GM12878 (cell line): Measurements from ENCODE around the gene AHCYL2. TPM values are rescaled to one million over a fixed set of nuclear protein-coding genes. Genes with fewer than 3 reads are reported as not detected.

Source experiments
- ATAC-seq: fragments of 200-7000 bp; cut with Tn5 transposase; 3 replicates; pipeline ENCODE4 v1.9.1; 2020; ENCODE audit warnings: mild to moderate bottlenecking, moderate library complexity
- BruUV-seq: library from RNA; stranded (reverse); fragments of 400-500 nt; replicated peaks from 2 replicates; lab custom pipeline; 2021; lab: Mats Ljungman, UMichigan
- CTCF ChIA-PET: fragments of 300-600 bp; sonication (Branson Sonifier 250); formaldehyde crosslinking; extraction: SDS; loops from one replicate; lab custom pipeline; 2021; ENCODE audit warnings: inconsistent platforms; lab: Yijun Ruan, JAX
- POLR2A ChIA-PET: fragments of 350-600 bp; formaldehyde crosslinking; extraction: SDS; loops from one replicate; lab custom pipeline; 2021; ENCODE audit warnings: inconsistent platforms; lab: Charles Lee
- RAD21 ChIA-PET: fragments of 300-600 bp; sonication (Branson Sonifier 250); formaldehyde crosslinking; loops from one replicate; lab custom pipeline; 2023; ENCODE audit warnings: antibody characterized with exemption; ENCODE audit not compliant: unreplicated experiment; lab: Charles Lee
- SMC1A ChIA-PET: fragments of 300-600 bp; sonication (Branson Sonifier 250); formaldehyde crosslinking; loops from one replicate; lab custom pipeline; 2023; ENCODE audit not compliant: unreplicated experiment, uncharacterized antibody; lab: Charles Lee
- DNase-seq: peaks from one replicate; pipeline ENCODE4 v3.0.0-alpha.2; 2011; ENCODE audit warnings: low read depth, low spot score
- FAIRE-seq: peaks from 3 replicates; lab custom pipeline; 2011; peaks lifted over from hg19 to GRCh38; lab: Jason Lieb, UNC
- H2AFZ ChIP-seq: 2 replicates; pipeline ENCODE4 v1.6.0; 2011; ENCODE audit warnings: low read depth, low read length, control low read depth; ENCODE audit not compliant: control insufficient read depth
- H3K27ac ChIP-seq: 2 replicates; pipeline ENCODE4 v1.5.1; 2011; ENCODE audit warnings: control low read depth; ENCODE audit not compliant: control insufficient read depth, insufficient read depth
- H3K27me3 ChIP-seq, 2 experiments: replicated peaks in 1 of 2; 2 replicates each; pipeline versions ENCODE4 v1.6.0 to v1.6.1; 2011; ENCODE audit warnings: low read length in 1 of 2; ENCODE audit not compliant: control insufficient read depth in 2 of 2, insufficient read depth in 2 of 2
- H3K36me3 ChIP-seq, 2 experiments: 2 replicates each; pipeline ENCODE4 v1.5.1; 2011; ENCODE audit warnings: low read length in 1 of 2; ENCODE audit not compliant: control insufficient read depth in 2 of 2, insufficient read depth in 2 of 2
- H3K4me1 ChIP-seq: 2 replicates; pipeline ENCODE4 v1.6.1; 2011; ENCODE audit warnings: mild to moderate bottlenecking, low read length, moderate library complexity, mixed read lengths; ENCODE audit not compliant: control insufficient read depth, insufficient read depth
- H3K4me2 ChIP-seq: 2 replicates; pipeline ENCODE4 v1.6.0; 2011; ENCODE audit warnings: control low read depth; ENCODE audit not compliant: control insufficient read depth, insufficient read depth
- H3K4me3 ChIP-seq: fragments of 200-600 bp; sonication (generic); 2 replicates; pipeline ENCODE4 v1.5.1; 2016
- H3K79me2 ChIP-seq: 2 replicates; pipeline ENCODE4 v1.6.0; 2011; ENCODE audit warnings: low read length; ENCODE audit not compliant: control insufficient read depth, insufficient read depth
- H3K9ac ChIP-seq: 2 replicates; pipeline ENCODE4 v1.8.0; 2011; ENCODE audit warnings: low read length, control low read depth, mixed read lengths; ENCODE audit not compliant: control insufficient read depth, insufficient read depth
- H3K9me3 ChIP-seq: replicated peaks from 3 replicates; pipeline ENCODE4 v1.5.1; 2011; ENCODE audit warnings: mild to moderate bottlenecking, low read length; ENCODE audit not compliant: control insufficient read depth, insufficient read depth
- H4K20me1 ChIP-seq: 2 replicates; pipeline ENCODE4 v1.6.0; 2011; ENCODE audit not compliant: control insufficient read depth, insufficient read depth
- IKZF2 ChIP-seq, 2 experiments: fragments of 450-650 bp; IDR thresholded peaks; 2 replicates each; pipeline ENCODE4 v1.6.1; 2017; ENCODE audit warnings: mild to moderate bottlenecking in 2 of 2, moderate library complexity in 2 of 2
- POU2F2 ChIP-seq: IDR thresholded peaks from 3 replicates; pipeline ENCODE4 v1.6.1; 2011; ENCODE audit warnings: low read depth, mild to moderate bottlenecking, low read length, borderline replicate concordance
- SRF ChIP-seq, 2 experiments: IDR thresholded peaks; 2 replicates each; pipeline ENCODE4 v1.6.1; 2011; ENCODE audit warnings: low read depth in 2 of 2, low read length in 2 of 2, mild to moderate bottlenecking in 1 of 2, moderate library complexity in 1 of 2
- TCF7 ChIP-seq: IDR thresholded peaks from 2 replicates; pipeline ENCODE4 v1.6.1; 2014; ENCODE audit warnings: antibody characterized with exemption, borderline replicate concordance
- WGBS: methylation state at CpG from one replicate; pipeline ENCODE4 v1.1.6; 2016; ENCODE audit warnings: low lambda C conversion rate; ENCODE audit not compliant: insufficient replicate concordance, insufficient coverage; ENCODE audit errors: missing lambda C conversion rate; 5-methylcytosine and 5-hydroxymethylcytosine counted together
- in situ Hi-C: fragments of 300-500 bp; cut with MboI; formaldehyde crosslinking; loops from 9 replicates; pipeline ENCODE4 v1.14.3; 2018; ENCODE audit warnings: mixed read lengths
- intact Hi-C: fragments of 100-400 bp; cut with micrococcal nuclease; formaldehyde crosslinking; loops from one replicate; pipeline ENCODE4 v1.14.2; 2022; ENCODE audit not compliant: unreplicated experiment
- polyA plus RNA-seq, 11 experiments: library from polyadenylated mRNA; depleted of rRNA in 4 of 11; unstranded in 6 of 11; stranded (reverse) in 5 of 11; fragments of >200 nt; fragmentation: Nextera tagmentation in 4 of 11; fragmentation: Illumina TruSeq in 1 of 11; extraction: Ambion mirVana in 4 of 11; extraction: Trizol in 1 of 11; gene quantifications; 1 replicate in 1 of 11; 2 replicates in 10 of 11; pipeline versions ENCODE4 v1.2.1 to v1.2.3, GENCODE V29; 2011 to 2016; ENCODE audit warnings: inconsistent platforms in 2 of 11, missing spikeins in 2 of 11, low read depth in 1 of 11
- total RNA-seq, 4 experiments: library from RNA; depleted of rRNA in 3 of 4; stranded (reverse); fragments of >200 nt in 3 of 4; fragmentation: Illumina TruSeq in 1 of 4; extraction: Trizol in 1 of 4; gene quantifications; 2 replicates each; pipeline versions ENCODE4 v1.2.1 to v1.2.3, GENCODE V29; 2013 to 2021
- TF ChIP-seq, protein P1 (sequence below): fragments of 450-650 bp; IDR thresholded peaks from 2 replicates; pipeline ENCODE4 v1.6.1; 2017; ENCODE audit warnings: mild to moderate bottlenecking, moderate library complexity
- TF ChIP-seq, protein P2 (sequence below): IDR thresholded peaks from 2 replicates; pipeline ENCODE4 v1.6.1; 2012; ENCODE audit warnings: low read length, inconsistent platforms

AHCYL2 gene
- total and polyA plus RNA-seq, 10 of the 15 experiments (the other 5 are each of a cell fraction or from before 2014, with no cell fraction given) = 1.7 to 29.1 (median 5.4) TPM

DNA sequence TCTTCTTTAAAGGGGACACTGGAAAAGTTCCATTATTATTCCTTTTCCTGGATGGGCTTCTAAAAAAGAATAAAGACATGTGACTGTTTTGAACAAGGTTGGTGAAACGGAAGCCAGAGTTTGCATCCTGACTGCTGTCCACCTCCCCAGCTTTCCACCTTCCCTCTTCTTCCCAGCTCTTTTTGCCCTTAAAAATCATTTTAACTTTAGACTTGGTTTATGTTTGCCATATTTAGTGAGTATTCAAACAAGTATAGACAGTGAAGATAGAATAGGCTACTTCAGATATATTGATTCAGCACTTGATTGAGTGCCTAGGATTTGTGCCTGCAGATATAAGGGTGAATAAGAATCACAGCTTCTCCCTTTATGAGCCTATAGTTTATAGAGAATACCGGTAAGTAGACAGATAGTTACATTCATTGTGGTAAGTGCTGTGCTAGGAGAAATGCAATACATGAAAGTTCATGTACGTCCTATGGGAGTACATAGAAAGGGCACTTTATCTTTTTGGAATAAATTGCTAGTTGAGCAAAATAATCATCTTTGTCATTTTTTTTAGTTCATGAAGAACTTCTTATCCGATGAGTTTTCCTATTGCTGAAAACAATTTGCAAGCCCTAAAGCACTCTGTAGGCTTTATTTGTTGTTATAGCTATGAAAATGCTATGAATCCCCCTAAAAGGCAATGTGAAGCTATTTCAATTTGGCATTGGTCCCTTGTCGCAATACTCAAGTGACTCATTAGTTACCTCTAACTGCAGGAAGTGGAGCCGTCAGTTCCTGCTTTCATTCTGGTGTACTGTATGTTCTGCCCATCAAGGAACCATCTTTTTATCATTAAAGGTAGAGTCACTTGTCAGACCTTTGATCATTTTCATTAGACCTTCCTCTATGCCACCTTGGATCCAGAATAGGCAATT lies 152.2 kb downstream of the AHCYL2 start (continued):
- TF ChIP-seq, protein P1, sequence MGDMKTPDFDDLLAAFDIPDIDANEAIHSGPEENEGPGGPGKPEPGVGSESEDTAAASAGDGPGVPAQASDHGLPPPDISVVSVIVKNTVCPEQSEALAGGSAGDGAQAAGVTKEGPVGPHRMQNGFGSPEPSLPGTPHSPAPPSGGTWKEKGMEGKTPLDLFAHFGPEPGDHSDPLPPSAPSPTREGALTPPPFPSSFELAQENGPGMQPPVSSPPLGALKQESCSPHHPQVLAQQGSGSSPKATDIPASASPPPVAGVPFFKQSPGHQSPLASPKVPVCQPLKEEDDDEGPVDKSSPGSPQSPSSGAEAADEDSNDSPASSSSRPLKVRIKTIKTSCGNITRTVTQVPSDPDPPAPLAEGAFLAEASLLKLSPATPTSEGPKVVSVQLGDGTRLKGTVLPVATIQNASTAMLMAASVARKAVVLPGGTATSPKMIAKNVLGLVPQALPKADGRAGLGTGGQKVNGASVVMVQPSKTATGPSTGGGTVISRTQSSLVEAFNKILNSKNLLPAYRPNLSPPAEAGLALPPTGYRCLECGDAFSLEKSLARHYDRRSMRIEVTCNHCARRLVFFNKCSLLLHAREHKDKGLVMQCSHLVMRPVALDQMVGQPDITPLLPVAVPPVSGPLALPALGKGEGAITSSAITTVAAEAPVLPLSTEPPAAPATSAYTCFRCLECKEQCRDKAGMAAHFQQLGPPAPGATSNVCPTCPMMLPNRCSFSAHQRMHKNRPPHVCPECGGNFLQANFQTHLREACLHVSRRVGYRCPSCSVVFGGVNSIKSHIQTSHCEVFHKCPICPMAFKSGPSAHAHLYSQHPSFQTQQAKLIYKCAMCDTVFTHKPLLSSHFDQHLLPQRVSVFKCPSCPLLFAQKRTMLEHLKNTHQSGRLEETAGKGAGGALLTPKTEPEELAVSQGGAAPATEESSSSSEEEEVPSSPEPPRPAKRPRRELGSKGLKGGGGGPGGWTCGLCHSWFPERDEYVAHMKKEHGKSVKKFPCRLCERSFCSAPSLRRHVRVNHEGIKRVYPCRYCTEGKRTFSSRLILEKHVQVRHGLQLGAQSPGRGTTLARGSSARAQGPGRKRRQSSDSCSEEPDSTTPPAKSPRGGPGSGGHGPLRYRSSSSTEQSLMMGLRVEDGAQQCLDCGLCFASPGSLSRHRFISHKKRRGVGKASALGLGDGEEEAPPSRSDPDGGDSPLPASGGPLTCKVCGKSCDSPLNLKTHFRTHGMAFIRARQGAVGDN = peak; percentile 25; the same call in 1 of the 2 replicates

DNA sequence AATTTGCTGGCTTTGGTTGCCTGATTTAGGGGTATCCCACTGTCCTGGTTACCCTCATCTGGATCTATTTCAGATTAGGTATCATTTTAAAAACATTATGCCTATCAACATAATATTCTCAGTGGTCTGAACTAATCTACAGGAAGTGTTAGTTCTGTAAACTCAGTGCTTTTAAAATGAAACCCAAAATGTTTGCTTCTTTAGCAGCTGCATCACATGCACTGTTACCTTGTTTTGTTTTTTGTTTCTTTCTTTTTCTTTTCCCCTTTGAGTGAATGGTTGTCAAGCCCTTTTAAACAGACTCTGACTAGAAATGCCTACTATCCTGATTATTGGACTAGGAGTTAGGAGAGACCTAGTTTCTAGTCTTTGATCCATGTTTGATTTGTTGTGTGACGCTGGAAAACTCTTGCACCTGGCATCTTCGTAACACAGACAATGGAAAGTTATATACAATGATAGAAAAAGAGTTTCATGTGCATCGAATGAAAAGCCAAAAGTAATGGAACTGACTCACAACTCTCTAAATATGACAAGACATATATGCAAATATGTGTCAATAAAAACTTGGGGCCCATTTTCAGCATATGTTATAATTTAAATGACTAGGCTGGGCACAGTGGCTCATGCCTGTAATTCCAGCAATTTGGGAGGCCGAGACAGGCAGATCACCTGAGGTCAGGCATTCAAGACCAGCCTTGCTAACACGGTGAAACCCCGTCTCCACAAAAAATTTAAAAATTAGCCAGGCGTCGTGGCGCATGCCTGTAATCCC lies 157.1 kb downstream of the AHCYL2 start:
- Histone ChIP-seq H4K20me1 (no peaks in the 10 kb centered on the region), H3K4me1 (peaks cover 6% of the 10 kb centered on the region), H3K27me3 (no peaks in the 10 kb centered on the region), H3K79me2 (no peaks in the 10 kb centered on the region), H3K4me2 (no peak overlapping the region)
- CTCF ChIA-PET = interaction anchor here (7.6 to 16.9 kb wide), 3 partner anchors 7 to 40 kb away, joined by 129 to 561 read pairs (median 248); no protein-coding TSS in a partner anchor
- TF ChIP-seq, protein P2, sequence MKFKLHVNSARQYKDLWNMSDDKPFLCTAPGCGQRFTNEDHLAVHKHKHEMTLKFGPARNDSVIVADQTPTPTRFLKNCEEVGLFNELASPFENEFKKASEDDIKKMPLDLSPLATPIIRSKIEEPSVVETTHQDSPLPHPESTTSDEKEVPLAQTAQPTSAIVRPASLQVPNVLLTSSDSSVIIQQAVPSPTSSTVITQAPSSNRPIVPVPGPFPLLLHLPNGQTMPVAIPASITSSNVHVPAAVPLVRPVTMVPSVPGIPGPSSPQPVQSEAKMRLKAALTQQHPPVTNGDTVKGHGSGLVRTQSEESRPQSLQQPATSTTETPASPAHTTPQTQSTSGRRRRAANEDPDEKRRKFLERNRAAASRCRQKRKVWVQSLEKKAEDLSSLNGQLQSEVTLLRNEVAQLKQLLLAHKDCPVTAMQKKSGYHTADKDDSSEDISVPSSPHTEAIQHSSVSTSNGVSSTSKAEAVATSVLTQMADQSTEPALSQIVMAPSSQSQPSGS = no peak
- TF ChIP-seq POU2F2 (no peak), SRF (IDR thresholded peaks at IDR 0.05; ENCODE audit: low read depth in 2 of 2, low read length in 2 of 2) (no peak), TCF7 (no peak), IKZF2 (IDR thresholded peaks at IDR 0.05) (no peak)
- TF ChIP-seq, all 136 proteins: peak for 0
- SMC1A ChIA-PET = interaction anchor here (2.5 to 18.3 kb wide), 3 partner anchors 14 to 39 kb away, joined by 16 to 451 read pairs (median 163); no protein-coding TSS in a partner anchor
- RAD21 ChIA-PET = interaction anchor here (1.2 to 7.4 kb wide), 3 partner anchors 14 to 52 kb away, joined by 3 to 147 read pairs (median 9); partner anchors contain the start of gene STRIP2
- intact Hi-C loops = no loop called here
- Histone ChIP-seq H3K9ac (no peak overlapping the region), H3K4me3 (no peak overlapping the region), H3K27ac (no peak overlapping the region), H3K36me3 (no peaks in the 10 kb centered on the region), H3K9me3 (no peaks in the 10 kb centered on the region), H2AFZ (no peak overlapping the region)
- ATAC-seq (peak; percentile 27; the same call in 1 of the 3 replicates), FAIRE-seq (no peak), DNase-seq (no peak)
- in situ Hi-C loops = no loop called here
- POLR2A ChIA-PET = interaction anchor here (0.8 kb wide), 1 partner anchor 23 kb away, joined by 4 read pairs; no protein-coding TSS in a partner anchor
- no TSS peak for BruUV-seq
- WGBS = 77% methylated on average over 9 of the region's 9 CpGs
